GM23338 (cell line): ENCODE results near the gene AGBL4. TPM values are rescaled to one million over a fixed set of nuclear protein-coding genes. Genes with fewer than 3 reads are reported as not detected.

Source experiments
- ATAC-seq: fragments of 200-7000 bp; cut with Tn5 transposase; 3 replicates; pipeline ENCODE4 v1.9.1; 2020
- DNase-seq: peaks from one replicate; pipeline ENCODE4 v3.0.0-alpha.2; 2015; ENCODE audit warnings: low spot score
- H2AFZ ChIP-seq: fragments of 200-600 bp; sonication (generic); 2 replicates; pipeline ENCODE4 v1.8.0; 2016; ENCODE audit warnings: antibody characterized with exemption, mild to moderate bottlenecking, moderate library complexity
- H3F3A ChIP-seq: fragments of 200-600 bp; sonication (generic); replicated peaks from 2 replicates; pipeline ENCODE4 v1.8.0; 2017; ENCODE audit warnings: antibody characterized with exemption, mixed run types, low read depth
- H3K27ac ChIP-seq: fragments of 200-600 bp; sonication (generic); 2 replicates; pipeline ENCODE4 v1.6.1; 2016; ENCODE audit warnings: low read depth
- H3K27me3 ChIP-seq: fragments of 200-600 bp; sonication (generic); 2 replicates; pipeline ENCODE4 v1.8.0; 2016; ENCODE audit warnings: mild to moderate bottlenecking, mixed run types, moderate library complexity; ENCODE audit not compliant: insufficient read depth
- H3K36me3 ChIP-seq: fragments of 200-600 bp; sonication (generic); 2 replicates; pipeline ENCODE4 v1.8.0; 2016; ENCODE audit warnings: mild to moderate bottlenecking; ENCODE audit not compliant: insufficient read depth
- H3K4me1 ChIP-seq: fragments of 200-600 bp; sonication (generic); 2 replicates; pipeline ENCODE4 v1.8.0; 2016; ENCODE audit warnings: mild to moderate bottlenecking, moderate library complexity; ENCODE audit not compliant: insufficient read depth
- H3K4me2 ChIP-seq: fragments of 200-600 bp; sonication (generic); 2 replicates; pipeline ENCODE4 v1.7.1; 2017; ENCODE audit warnings: mixed run types
- H3K4me3 ChIP-seq: fragments of 200-600 bp; sonication (generic); 2 replicates; pipeline ENCODE4 v1.6.1; 2016; ENCODE audit warnings: mixed run types
- H3K79me2 ChIP-seq: fragments of 200-600 bp; sonication (generic); replicated peaks from 2 replicates; pipeline ENCODE4 v1.8.0; 2017; ENCODE audit warnings: mild to moderate bottlenecking; ENCODE audit not compliant: insufficient read depth
- H3K9me2 ChIP-seq: fragments of 200-600 bp; sonication (generic); 2 replicates; pipeline ENCODE4 v1.8.0; 2017; ENCODE audit not compliant: insufficient read depth
- H4K20me1 ChIP-seq: fragments of 200-600 bp; sonication (generic); replicated peaks from 2 replicates; pipeline ENCODE4 v1.8.0; 2017; ENCODE audit warnings: mild to moderate bottlenecking; ENCODE audit not compliant: insufficient read depth
- H3K27ac Mint-ChIP-seq: 2 replicates; pipeline ENCODE4 v1.8.0; 2020; ENCODE audit warnings: inconsistent platforms, mild to moderate bottlenecking, moderate library complexity, mixed read lengths
- H3K27me3 Mint-ChIP-seq: 3 replicates; pipeline ENCODE4 v1.8.0; 2022; ENCODE audit warnings: low read depth, mild to moderate bottlenecking, moderate library complexity, mixed read lengths, inconsistent platforms; ENCODE audit not compliant: insufficient read depth, poor library complexity
- H3K36me3 Mint-ChIP-seq: 3 replicates; pipeline ENCODE4 v1.8.0; 2021; ENCODE audit warnings: low read depth, mild to moderate bottlenecking, inconsistent platforms, moderate library complexity, mixed read lengths
- H3K4me1 Mint-ChIP-seq: 3 replicates; pipeline ENCODE4 v1.8.0; 2020; ENCODE audit warnings: mild to moderate bottlenecking, inconsistent platforms, mixed read lengths
- H3K4me3 Mint-ChIP-seq: 3 replicates; pipeline ENCODE4 v1.8.0; 2021; ENCODE audit warnings: moderate library complexity, mild to moderate bottlenecking, inconsistent platforms, mixed read lengths
- H3K9me3 Mint-ChIP-seq: 3 replicates; pipeline ENCODE4 v1.8.0; 2020; ENCODE audit warnings: moderate library complexity, mild to moderate bottlenecking, inconsistent platforms, mixed read lengths
- CREB1 ChIP-seq: fragments of 250-450 bp; sonication (Bioruptor Pico); IDR thresholded peaks from 2 replicates; pipeline ENCODE4 v1.5.0; 2020; ENCODE audit warnings: low read depth, mild to moderate bottlenecking, moderate library complexity
- EZH2 ChIP-seq: fragments of 200-600 bp; sonication (generic); IDR thresholded peaks from one replicate; pipeline ENCODE4 v1.8.0; 2017; ENCODE audit warnings: antibody characterized with exemption, mild to moderate bottlenecking, low read depth; ENCODE audit not compliant: unreplicated experiment
- EZH2phosphoT487 ChIP-seq: fragments of 200-600 bp; sonication (generic); IDR thresholded peaks from one replicate; pipeline ENCODE4 v1.8.1; 2018; ENCODE audit warnings: antibody characterized with exemption; ENCODE audit not compliant: unreplicated experiment
- JUNB ChIP-seq: IDR thresholded peaks from one replicate; pipeline ENCODE4 v1.6.1; 2016; ENCODE audit warnings: antibody characterized with exemption; ENCODE audit not compliant: unreplicated experiment
- NANOG ChIP-seq: IDR thresholded peaks from 2 replicates; pipeline ENCODE4 v1.6.1; 2016; ENCODE audit warnings: antibody characterized with exemption, borderline replicate concordance
- POLR2AphosphoS5 ChIP-seq: IDR thresholded peaks from 2 replicates; pipeline ENCODE4 v1.6.1; 2016; ENCODE audit warnings: antibody characterized with exemption, low read depth
- STAT1 ChIP-seq: IDR thresholded peaks from one replicate; pipeline ENCODE4 v1.6.1; 2016; ENCODE audit warnings: antibody characterized with exemption; ENCODE audit not compliant: unreplicated experiment
- ZNF114 ChIP-seq: fragments of 250-450 bp; sonication (Bioruptor Pico); IDR thresholded peaks from 2 replicates; pipeline ENCODE4 v1.5.0; 2020; ENCODE audit warnings: mild to moderate bottlenecking, moderate library complexity
- ZNF331 ChIP-seq: fragments of 250-450 bp; sonication (Bioruptor Pico); IDR thresholded peaks from 2 replicates; pipeline ENCODE4 v1.5.0; 2020; ENCODE audit warnings: low read depth, mild to moderate bottlenecking, moderate library complexity
- polyA plus RNA-seq: library from polyadenylated mRNA; unstranded; fragments of >200 nt; fragmentation: Nextera tagmentation; extraction: Ambion mirVana; gene quantifications from 2 replicates; pipeline ENCODE4 v1.2.1, GENCODE V29; 2016
- total RNA-seq: library from RNA; depleted of rRNA; stranded (reverse); fragments of >200 nt; shearing (Covaris generic); gene quantifications from 2 replicates; pipeline ENCODE4 v1.2.3, GENCODE V29; 2014
- TF ChIP-seq, protein P1 (sequence below): IDR thresholded peaks from 2 replicates; pipeline ENCODE4 v1.6.1; 2016; ENCODE audit warnings: antibody characterized with exemption
- TF ChIP-seq, protein P2 (sequence below), 2 experiments: fragments of 200-600 bp in 1 of 2; sonication (generic) in 1 of 2; conservative IDR thresholded peaks; 2 replicates each; pipeline versions ENCODE4 v1.5.1 to v1.6.1; 2016 to 2017; ENCODE audit warnings: antibody characterized with exemption in 2 of 2, low read depth in 2 of 2, mild to moderate bottlenecking in 2 of 2, moderate library complexity in 1 of 2
- TF ChIP-seq, protein P3 (sequence below): fragments of 250-450 bp; sonication (Bioruptor Pico); IDR thresholded peaks from 2 replicates; pipeline ENCODE4 v1.5.0; 2020; ENCODE audit warnings: mild to moderate bottlenecking, moderate library complexity
- TF ChIP-seq, protein P4 (sequence below): IDR thresholded peaks from one replicate; pipeline ENCODE4 v1.6.1; 2018; ENCODE audit warnings: antibody characterized with exemption; ENCODE audit not compliant: unreplicated experiment

Gene AGBL4
- total and polyA plus RNA-seq, 2 experiments from 2014 or later: 0.91 to 1.5 TPM

DNA sequence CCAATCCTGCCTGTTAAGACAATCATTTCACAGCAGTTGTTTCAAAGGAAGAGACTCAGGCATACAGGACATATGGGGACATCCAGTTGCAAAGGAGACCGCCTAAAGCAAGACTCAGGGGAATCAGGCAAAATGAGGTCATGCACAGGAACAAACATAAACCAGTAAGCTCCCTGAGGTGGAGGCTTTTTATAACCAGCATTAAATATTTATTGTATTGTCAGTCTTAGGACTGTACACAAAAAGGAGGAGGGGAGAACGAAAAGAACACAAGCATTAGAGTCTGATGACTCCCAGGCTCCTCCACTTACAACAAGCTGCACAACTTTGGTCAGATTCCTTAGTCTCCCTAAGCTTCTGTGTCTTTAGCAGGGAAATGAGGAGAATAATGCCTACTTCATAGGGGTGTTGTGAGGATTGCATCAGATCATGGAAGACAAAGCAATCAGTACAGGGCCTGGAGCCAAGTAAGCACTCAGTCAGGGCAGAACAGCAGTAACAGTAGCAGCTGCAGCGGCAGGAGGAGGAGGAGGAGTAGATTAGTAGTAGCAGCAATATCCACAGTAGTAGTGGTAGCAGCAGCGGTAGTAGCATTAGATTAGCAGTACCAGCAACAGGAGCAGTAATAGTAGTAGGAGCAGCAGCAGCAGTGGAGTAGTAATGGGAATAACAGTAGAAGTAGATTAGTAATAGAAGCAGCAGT, 1497.6 kb downstream of the AGBL4 start:
- Histone ChIP-seq H3K27ac (peak overlapping the region; percentile 39; the same call in 1 of the 2 replicates), H3K79me2 (no peaks in the 10 kb centered on the region), H3K4me1 (peaks cover 17% of the 10 kb centered on the region), H3K4me3 (no peak overlapping the region), H4K20me1 (no peaks in the 10 kb centered on the region), H3K4me2 (no peak overlapping the region), H3F3A (no peaks in the 10 kb centered on the region), H3K9me2 (no peaks in the 10 kb centered on the region), H3K36me3 (no peaks in the 10 kb centered on the region), H3K27me3 (no peaks in the 10 kb centered on the region), H2AFZ (peak overlapping the region; percentile 95)
- H3K4me1 Mint-ChIP-seq: peaks cover 12% of the 10 kb centered on the region
- no peaks in the 10 kb centered on the region for H3K36me3 Mint-ChIP-seq
- H3K9me3 Mint-ChIP-seq: no peaks in the 10 kb centered on the region
- DNase-seq: no peak
- H3K4me3 Mint-ChIP-seq: no peak overlapping the region
- H3K27ac Mint-ChIP-seq: peak overlapping the region; percentile 4; the same call in 1 of the 2 replicates
- no peaks in the 10 kb centered on the region for H3K27me3 Mint-ChIP-seq
- TF ChIP-seq NANOG: no peak
- no peak for TF ChIP-seq JUNB
- TF ChIP-seq POLR2AphosphoS5: no peak
- TF ChIP-seq STAT1: no peak
- TF ChIP-seq, protein P1, sequence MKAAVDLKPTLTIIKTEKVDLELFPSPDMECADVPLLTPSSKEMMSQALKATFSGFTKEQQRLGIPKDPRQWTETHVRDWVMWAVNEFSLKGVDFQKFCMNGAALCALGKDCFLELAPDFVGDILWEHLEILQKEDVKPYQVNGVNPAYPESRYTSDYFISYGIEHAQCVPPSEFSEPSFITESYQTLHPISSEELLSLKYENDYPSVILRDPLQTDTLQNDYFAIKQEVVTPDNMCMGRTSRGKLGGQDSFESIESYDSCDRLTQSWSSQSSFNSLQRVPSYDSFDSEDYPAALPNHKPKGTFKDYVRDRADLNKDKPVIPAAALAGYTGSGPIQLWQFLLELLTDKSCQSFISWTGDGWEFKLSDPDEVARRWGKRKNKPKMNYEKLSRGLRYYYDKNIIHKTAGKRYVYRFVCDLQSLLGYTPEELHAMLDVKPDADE: no peak
- TF ChIP-seq ZNF331 (CRISPR knock-in tag): no peak
- TF ChIP-seq, protein P2, sequence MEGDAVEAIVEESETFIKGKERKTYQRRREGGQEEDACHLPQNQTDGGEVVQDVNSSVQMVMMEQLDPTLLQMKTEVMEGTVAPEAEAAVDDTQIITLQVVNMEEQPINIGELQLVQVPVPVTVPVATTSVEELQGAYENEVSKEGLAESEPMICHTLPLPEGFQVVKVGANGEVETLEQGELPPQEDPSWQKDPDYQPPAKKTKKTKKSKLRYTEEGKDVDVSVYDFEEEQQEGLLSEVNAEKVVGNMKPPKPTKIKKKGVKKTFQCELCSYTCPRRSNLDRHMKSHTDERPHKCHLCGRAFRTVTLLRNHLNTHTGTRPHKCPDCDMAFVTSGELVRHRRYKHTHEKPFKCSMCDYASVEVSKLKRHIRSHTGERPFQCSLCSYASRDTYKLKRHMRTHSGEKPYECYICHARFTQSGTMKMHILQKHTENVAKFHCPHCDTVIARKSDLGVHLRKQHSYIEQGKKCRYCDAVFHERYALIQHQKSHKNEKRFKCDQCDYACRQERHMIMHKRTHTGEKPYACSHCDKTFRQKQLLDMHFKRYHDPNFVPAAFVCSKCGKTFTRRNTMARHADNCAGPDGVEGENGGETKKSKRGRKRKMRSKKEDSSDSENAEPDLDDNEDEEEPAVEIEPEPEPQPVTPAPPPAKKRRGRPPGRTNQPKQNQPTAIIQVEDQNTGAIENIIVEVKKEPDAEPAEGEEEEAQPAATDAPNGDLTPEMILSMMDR (conservative IDR thresholded peaks at IDR 0.05; ENCODE audit: low read depth in 2 of 2): no peak
- no peak for TF ChIP-seq ZNF114 (CRISPR knock-in tag)
- TF ChIP-seq, protein P3, sequence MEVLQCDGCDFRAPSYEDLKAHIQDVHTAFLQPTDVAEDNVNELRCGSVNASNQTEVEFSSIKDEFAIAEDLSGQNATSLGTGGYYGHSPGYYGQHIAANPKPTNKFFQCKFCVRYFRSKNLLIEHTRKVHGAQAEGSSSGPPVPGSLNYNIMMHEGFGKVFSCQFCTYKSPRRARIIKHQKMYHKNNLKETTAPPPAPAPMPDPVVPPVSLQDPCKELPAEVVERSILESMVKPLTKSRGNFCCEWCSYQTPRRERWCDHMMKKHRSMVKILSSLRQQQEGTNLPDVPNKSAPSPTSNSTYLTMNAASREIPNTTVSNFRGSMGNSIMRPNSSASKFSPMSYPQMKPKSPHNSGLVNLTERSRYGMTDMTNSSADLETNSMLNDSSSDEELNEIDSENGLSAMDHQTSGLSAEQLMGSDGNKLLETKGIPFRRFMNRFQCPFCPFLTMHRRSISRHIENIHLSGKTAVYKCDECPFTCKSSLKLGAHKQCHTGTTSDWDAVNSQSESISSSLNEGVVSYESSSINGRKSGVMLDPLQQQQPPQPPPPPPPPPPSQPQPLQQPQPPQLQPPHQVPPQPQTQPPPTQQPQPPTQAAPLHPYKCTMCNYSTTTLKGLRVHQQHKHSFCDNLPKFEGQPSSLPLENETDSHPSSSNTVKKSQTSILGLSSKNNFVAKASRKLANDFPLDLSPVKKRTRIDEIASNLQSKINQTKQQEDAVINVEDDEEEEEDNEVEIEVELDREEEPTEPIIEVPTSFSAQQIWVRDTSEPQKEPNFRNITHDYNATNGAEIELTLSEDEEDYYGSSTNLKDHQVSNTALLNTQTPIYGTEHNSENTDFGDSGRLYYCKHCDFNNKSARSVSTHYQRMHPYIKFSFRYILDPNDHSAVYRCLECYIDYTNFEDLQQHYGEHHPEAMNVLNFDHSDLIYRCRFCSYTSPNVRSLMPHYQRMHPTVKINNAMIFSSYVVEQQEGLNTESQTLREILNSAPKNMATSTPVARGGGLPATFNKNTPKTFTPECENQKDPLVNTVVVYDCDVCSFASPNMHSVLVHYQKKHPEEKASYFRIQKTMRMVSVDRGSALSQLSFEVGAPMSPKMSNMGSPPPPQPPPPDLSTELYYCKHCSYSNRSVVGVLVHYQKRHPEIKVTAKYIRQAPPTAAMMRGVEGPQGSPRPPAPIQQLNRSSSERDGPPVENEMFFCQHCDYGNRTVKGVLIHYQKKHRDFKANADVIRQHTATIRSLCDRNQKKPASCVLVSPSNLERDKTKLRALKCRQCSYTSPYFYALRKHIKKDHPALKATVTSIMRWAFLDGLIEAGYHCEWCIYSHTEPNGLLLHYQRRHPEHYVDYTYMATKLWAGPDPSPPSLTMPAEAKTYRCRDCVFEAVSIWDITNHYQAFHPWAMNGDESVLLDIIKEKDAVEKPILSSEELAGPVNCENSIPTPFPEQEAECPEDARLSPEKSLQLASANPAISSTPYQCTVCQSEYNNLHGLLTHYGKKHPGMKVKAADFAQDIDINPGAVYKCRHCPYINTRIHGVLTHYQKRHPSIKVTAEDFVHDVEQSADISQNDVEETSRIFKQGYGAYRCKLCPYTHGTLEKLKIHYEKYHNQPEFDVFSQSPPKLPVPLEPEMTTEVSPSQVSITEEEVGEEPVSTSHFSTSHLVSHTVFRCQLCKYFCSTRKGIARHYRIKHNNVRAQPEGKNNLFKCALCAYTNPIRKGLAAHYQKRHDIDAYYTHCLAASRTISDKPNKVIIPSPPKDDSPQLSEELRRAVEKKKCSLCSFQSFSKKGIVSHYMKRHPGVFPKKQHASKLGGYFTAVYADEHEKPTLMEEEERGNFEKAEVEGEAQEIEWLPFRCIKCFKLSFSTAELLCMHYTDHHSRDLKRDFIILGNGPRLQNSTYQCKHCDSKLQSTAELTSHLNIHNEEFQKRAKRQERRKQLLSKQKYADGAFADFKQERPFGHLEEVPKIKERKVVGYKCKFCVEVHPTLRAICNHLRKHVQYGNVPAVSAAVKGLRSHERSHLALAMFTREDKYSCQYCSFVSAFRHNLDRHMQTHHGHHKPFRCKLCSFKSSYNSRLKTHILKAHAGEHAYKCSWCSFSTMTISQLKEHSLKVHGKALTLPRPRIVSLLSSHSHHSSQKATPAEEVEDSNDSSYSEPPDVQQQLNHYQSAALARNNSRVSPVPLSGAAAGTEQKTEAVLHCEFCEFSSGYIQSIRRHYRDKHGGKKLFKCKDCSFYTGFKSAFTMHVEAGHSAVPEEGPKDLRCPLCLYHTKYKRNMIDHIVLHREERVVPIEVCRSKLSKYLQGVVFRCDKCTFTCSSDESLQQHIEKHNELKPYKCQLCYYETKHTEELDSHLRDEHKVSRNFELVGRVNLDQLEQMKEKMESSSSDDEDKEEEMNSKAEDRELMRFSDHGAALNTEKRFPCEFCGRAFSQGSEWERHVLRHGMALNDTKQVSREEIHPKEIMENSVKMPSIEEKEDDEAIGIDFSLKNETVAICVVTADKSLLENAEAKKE (CRISPR knock-in tag): no peak
- no peak for TF ChIP-seq CREB1 (CRISPR knock-in tag)
- no peak for TF ChIP-seq EZH2phosphoT487
- TF ChIP-seq, protein P4, sequence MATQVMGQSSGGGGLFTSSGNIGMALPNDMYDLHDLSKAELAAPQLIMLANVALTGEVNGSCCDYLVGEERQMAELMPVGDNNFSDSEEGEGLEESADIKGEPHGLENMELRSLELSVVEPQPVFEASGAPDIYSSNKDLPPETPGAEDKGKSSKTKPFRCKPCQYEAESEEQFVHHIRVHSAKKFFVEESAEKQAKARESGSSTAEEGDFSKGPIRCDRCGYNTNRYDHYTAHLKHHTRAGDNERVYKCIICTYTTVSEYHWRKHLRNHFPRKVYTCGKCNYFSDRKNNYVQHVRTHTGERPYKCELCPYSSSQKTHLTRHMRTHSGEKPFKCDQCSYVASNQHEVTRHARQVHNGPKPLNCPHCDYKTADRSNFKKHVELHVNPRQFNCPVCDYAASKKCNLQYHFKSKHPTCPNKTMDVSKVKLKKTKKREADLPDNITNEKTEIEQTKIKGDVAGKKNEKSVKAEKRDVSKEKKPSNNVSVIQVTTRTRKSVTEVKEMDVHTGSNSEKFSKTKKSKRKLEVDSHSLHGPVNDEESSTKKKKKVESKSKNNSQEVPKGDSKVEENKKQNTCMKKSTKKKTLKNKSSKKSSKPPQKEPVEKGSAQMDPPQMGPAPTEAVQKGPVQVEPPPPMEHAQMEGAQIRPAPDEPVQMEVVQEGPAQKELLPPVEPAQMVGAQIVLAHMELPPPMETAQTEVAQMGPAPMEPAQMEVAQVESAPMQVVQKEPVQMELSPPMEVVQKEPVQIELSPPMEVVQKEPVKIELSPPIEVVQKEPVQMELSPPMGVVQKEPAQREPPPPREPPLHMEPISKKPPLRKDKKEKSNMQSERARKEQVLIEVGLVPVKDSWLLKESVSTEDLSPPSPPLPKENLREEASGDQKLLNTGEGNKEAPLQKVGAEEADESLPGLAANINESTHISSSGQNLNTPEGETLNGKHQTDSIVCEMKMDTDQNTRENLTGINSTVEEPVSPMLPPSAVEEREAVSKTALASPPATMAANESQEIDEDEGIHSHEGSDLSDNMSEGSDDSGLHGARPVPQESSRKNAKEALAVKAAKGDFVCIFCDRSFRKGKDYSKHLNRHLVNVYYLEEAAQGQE: no peak
- TF ChIP-seq EZH2: no peak
- peak; percentile 19; the same call in 2 of the 3 replicates for ATAC-seq
